ENCODE results near the gene RFXAP. TPM values are rescaled to one million over a fixed set of nuclear protein-coding genes. Genes with fewer than 3 reads are reported as not detected.
A peak's percentile ranks its signal among the peaks of the same experiment; 100 is the strongest.

Gene RFXAP
- total RNA-seq, 4 donors from 2014 or later = 6.0 to 10.7 (median 9.4) TPM

GRCh38 chr13:36820222-36820621 lies 1.2 kb downstream of the RFXAP start:
- intact Hi-C loops (cut with DNase I) = no loop called here
- Histone ChIP-seq H3K27ac (no peak overlapping the region), H3K27me3 (no peaks in the 10 kb centered on the region), H3K4me1 (peaks cover 8 to 17% of the 10 kb centered on the region in 2 donors), H3K4me3 (replicated peaks in 1 of 3) (peak overlapping the region in 1 of 3 donors; percentile 92), H3K9me3 (no peaks in the 10 kb centered on the region), H3K36me3 (no peaks in the 10 kb centered on the region)
- no peak for DNase-seq
- 55 to 65% methylated on average over 4 of the region's 4 CpGs for WGBS, 2 donors
- no peak for TF ChIP-seq POLR2A (IDR thresholded peaks at IDR 0.05)
- no peak for TF ChIP-seq CTCF (IDR thresholded peaks at IDR 0.05)

- DNase-seq = no peak
- intact Hi-C loops (cut with DNase I) = no loop called here
- H3K27ac ChIP-seq = no peak overlapping the region
- no peak overlapping the region for H3K4me3 ChIP-seq (replicated peaks in 1 of 3)
- TF ChIP-seq POLR2A (IDR thresholded peaks at IDR 0.05) (no peak), CTCF (IDR thresholded peaks at IDR 0.05) (no peak)
- H3K27me3 ChIP-seq = no peaks in the 10 kb centered on the region
- H3K9me3 ChIP-seq = no peaks in the 10 kb centered on the region
- 82 to 86% methylated on average over 3 of the region's 3 CpGs for WGBS, 2 donors
- no peaks in the 10 kb centered on the region for H3K36me3 ChIP-seq
- peaks cover 8 to 17% of the 10 kb centered on the region in 2 donors for H3K4me1 ChIP-seq
Measured at GRCh38 chr13:36822785-36823184, 3.8 kb downstream of the RFXAP start.

- no peak for DNase-seq
- Histone ChIP-seq H3K4me1 (no peaks in the 10 kb centered on the region), H3K27ac (no peak overlapping the region), H3K36me3 (peaks cover 0 to 3% of the 10 kb centered on the region in 2 donors), H3K27me3 (no peaks in the 10 kb centered on the region), H3K4me3 (replicated peaks in 1 of 3) (no peak overlapping the region), H3K9me3 (no peaks in the 10 kb centered on the region)
- 63 to 100% methylated on average over 1 of the region's 1 CpG for WGBS, 2 donors
- intact Hi-C loops (cut with DNase I) = no loop called here
- TF ChIP-seq POLR2A (IDR thresholded peaks at IDR 0.05) (no peak), CTCF (IDR thresholded peaks at IDR 0.05) (no peak)
Measured at GRCh38 chr13:36829753-36830152, 10.7 kb downstream of the RFXAP start.

- DNase-seq = no peak
- intact Hi-C loops (cut with DNase I) = no loop called here
- Histone ChIP-seq H3K36me3 (peaks cover 0 to 3% of the 10 kb centered on the region in 2 donors), H3K9me3 (no peaks in the 10 kb centered on the region), H3K27ac (no peak overlapping the region), H3K4me1 (no peaks in the 10 kb centered on the region), H3K4me3 (replicated peaks in 1 of 3) (no peak overlapping the region), H3K27me3 (no peaks in the 10 kb centered on the region)
- 95 to 96% methylated on average over 3 of the region's 3 CpGs for WGBS, 2 donors
- TF ChIP-seq POLR2A (IDR thresholded peaks at IDR 0.05) (no peak), CTCF (IDR thresholded peaks at IDR 0.05) (no peak)
Measured at GRCh38 chr13:36831291-36831690, 12.3 kb downstream of the RFXAP start.

- no peaks in the 10 kb centered on the region for H3K36me3 ChIP-seq
- intact Hi-C loops (cut with DNase I) = no loop called here
- no peak overlapping the region for H3K27ac ChIP-seq
- no peaks in the 10 kb centered on the region for H3K27me3 ChIP-seq
- H3K4me1 ChIP-seq = no peaks in the 10 kb centered on the region
- DNase-seq = no peak
- no peak overlapping the region for H3K4me3 ChIP-seq (replicated peaks in 1 of 3)
- no peak for TF ChIP-seq POLR2A (IDR thresholded peaks at IDR 0.05)
- no peak for TF ChIP-seq CTCF (IDR thresholded peaks at IDR 0.05)
- 96 to 98% methylated on average over 3 of the region's 3 CpGs for WGBS, 2 donors
- no peaks in the 10 kb centered on the region for H3K9me3 ChIP-seq
Measured at GRCh38 chr13:36834299-36834698, 15.3 kb downstream of the RFXAP start.

All from thyroid gland (tissue), 4 donors.